GM18498 (cell line): ENCODE data around the gene WFDC5.
"Not testable (repeated sequence)": the region's sequence is repeated elsewhere in the genome, so short reads cannot be mapped to it uniquely, and the experiment has no call there.

Source experiments
- ATAC-seq: cut with Tn5 transposase; IDR thresholded peaks from one replicate; pipeline ENCODE4 v1.9.1; 2021; ENCODE audit warnings: mild to moderate bottlenecking, moderate library complexity; ENCODE audit not compliant: unreplicated experiment

WFDC5 gene, protein sequence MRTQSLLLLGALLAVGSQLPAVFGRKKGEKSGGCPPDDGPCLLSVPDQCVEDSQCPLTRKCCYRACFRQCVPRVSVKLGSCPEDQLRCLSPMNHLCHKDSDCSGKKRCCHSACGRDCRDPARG

DNA sequence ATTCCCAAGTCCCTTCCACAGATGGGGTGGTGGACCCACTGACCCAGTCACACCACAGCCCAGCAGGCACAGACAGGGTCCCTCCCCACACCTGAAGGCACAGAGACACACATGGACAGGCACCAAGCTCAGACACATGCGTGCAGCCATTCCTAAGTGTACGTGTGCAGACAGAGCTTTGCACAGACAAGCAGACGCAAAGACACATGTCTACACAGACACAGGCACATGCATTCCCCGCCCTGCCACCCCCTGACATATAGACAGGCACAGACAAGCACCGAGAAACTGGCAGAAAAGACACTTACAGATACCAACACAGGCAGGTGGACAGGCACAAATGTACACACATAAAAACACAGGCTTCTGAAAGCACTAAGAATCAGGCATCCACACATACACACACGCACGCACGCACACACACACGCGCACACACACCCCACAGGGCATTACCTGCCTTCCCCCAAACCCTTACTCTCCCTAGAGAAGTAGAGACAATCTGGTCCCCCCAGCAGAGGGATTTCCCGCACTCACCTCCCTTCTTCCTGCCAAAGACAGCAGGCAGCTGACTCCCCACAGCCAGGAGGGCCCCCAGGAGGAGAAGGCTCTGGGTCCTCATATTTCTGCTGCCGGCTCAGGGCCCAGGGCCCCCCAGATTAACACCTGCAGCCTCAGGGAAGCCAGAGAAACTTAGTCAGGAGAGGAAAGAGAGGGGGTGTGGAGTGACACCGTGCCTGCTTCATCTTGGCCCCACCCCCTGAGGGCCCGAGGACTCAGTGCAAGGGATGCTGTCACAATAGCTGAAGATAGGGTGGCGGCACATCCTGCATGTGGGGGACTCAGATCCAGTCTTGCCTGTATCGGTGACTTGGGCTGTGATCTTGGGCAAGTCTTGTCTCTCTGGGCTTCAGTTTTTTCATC is at the start of gene WFDC5:
Gene WFDC5 (minus strand): TSS at position 710 of the 921 bp plus-strand sequence. CDS start 91 bp downstream, at position 619.
- no peak for ATAC-seq

DNA sequence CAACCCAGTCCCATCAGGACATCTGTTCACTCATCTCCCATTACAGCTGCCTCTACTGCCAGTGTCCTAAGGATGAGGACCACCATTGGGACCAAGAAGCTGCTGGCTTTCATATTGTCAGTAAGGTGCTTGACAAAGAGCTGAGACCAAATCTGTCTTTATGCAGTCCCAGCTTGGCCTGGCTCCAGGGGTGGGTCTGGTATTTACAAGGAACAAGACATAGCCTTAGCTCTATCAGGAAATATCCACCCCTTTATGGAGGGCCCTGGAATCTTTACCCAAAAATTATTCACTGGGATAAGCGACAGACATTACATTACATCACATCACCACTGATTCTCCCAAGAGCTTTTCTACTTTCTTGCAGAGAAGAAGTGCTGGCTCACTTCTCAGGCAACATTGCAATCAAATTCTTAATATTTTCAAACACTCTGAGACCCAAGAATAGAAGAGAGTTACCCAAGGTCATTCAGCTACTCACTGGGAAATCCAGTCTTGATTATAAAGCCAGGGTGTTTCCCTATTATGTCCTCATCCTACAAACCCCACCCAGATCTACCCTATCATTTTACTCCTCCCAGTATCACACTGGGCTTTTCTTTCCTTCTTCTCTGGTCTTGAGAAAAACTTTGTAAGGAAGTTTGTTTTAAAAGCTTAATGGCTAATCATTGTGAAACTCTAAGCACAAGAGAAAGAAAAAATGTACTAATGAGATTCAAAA is 48.3 kb upstream of the WFDC5 start:
- ATAC-seq, result no peak

DNA sequence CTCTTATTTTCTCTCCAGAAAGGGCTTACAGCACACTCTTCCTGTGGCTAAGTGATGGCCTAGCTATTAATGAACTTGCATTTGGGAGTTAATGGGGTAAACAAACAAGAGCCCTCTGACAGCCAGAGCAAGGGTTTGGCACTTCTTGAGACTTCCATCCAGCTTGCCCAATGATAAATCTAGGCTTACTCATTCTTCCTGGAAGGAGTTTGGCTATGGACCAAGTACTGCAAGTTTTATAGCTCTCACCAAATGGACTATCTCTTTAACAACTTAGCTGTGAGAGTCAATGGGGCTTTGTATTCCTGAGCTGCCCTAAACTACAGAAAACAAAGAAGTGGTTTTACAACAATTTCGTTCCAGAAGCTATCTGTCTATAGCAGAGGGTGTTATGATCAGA is 43.0 kb upstream of the WFDC5 start:
- no peak for ATAC-seq

DNA sequence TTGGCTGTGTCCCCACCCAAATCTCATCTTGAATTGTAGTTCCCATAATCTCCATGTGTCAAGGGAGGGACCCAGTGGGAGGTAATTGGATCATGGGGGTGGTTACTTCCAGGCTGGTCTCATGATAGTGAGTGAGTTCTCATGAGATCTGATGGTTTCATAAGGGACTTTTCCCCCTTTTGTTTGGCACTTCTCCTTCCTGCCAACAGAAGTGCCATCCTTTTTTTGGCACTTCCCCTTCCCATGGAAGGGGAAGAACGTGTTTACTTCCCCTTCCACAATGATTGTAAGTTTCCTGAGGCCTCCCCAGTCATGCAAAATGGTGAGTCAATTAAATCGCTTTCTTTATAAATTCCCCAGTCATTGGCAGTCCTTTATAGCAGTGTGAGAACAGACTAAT is 41.7 kb upstream of the WFDC5 start:
- ATAC-seq, result no peak

DNA sequence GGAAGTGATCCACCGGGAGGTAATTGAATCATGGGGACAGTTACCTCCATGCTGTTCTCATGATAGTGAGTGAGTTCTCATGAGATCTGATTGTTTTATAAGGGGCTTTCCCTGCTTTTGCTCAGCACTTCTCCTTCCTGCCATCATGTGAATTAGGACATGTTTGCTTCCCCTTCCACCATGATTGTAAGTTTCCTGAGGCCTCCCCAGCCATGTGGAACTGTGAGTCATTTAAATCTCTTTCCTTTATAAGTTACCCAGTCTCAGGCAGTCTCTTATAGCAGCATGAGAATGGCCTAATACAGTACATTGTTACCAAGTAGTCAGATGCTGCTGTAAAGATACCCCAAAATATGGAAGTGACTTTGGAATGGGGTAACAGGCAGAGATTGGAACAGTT is 39.8 kb upstream of the WFDC5 start:
- not testable (repeated sequence) for ATAC-seq

DNA sequence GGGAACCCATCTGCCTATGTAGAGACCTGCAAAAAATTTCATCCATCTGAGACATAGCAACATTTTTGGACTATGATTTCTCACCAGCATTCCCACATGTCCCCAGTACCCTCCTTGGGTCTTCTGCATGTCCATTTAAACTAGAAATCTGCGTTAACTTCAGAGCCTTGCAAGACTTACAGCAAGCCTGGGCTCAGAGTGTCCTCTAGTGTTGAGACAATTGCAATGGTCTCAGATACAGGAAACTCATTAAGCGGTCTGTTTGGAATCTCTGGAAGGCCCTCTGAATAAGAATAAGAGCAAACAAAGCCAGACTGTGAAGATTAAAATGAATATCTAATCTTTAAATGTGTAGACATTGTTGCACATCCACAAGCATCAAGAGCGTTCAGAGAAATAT is 39.2 kb upstream of the WFDC5 start:
- ATAC-seq, result no peak

DNA sequence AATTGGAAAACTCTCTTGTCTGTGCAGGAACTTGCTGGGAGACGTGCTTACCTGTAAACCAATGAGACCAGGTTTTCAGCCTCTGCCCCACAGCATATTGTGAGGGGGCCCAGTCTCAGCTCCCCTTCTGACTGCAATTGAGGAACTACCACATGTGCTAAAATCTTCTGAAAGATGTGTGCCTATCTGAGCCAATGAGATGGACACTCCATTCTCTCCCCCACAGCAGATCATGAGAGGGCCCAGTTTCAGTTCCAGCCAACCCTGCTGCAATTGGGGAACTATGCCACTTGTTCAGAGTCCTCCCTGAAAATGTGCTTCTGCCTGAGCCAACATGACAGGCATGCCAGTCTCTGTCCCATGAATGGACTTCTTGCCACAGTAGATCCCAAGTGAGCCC is 38.8 kb upstream of the WFDC5 start:
- no peak for ATAC-seq

DNA sequence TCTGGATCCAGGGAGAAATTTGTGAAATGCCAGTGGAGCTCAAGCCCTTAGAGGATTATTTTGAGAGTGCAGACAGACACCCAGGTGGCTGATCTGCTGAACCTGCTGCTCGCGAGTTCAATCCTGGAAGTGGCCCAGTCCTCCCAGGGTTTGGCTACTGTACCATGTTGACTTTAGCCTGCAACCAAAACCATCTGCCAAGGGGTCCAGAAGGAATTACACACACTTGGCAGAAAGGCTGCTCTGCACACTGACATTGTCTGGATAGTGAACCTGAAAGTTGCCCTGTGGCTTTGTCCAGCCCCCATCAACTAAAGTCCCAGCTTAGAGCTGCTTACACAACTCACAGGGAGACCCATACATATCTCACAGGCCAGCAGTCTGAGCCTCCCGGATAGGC is 38.2 kb upstream of the WFDC5 start:
- ATAC-seq, result no peak

DNA sequence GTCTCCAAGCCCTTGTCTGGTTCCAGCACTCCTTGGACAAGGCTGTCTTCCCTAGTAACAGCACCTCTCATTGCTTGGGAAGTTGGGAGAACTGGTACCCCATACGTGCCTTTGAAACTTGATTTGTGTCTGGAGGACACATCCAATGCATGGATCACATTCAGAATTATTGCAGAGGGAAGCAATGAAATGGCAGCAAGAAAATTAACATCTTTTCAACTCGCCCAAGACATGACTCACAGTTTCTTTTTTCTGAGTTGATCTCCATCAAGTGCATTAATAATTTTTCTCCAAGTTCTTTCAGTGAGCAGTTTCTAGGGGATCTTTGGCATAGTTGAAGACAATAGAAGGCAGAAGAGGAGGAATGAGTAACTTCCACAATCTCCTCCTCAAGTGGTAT is 37.4 kb upstream of the WFDC5 start:
- ATAC-seq, result no peak

DNA sequence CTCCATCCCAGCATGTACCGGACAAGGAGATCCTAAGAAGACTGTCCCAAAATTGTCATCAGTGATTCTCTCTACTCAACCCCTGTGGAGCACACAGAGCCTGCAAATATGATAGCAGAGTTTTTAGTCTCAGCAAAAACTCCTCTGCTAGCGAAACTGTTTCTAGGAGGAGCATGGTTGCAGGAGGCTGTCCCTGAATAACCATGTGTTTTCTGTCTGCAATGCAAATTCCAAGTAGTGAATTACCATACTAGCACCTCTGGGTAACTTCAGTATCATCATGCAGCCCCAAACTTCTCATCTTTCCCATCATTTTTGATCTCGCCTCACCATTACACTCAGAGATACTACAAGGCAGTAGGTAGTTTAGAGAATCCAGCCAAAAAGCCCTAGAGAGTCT is 34.1 kb upstream of the WFDC5 start:
- ATAC-seq, result no peak

DNA sequence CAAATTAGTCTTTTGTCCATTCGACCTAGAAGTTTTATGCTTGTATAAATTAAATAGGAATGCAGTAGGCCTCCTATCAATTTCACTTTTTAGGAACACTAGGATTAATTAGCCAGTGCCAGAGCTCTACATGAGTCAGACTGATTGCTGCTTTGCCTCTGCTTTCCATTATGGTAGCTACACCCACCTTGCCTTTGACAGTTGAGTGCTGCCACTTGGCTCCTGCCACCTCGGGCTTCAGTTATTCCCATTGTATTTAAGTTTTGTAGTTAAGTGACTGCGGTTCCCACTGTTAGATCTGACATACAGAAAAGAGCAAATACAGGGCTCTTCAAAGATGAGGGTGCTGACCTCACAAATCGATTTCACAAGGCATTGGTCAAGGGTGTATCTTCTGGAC is 25.9 kb upstream of the WFDC5 start:
- no peak for ATAC-seq

DNA sequence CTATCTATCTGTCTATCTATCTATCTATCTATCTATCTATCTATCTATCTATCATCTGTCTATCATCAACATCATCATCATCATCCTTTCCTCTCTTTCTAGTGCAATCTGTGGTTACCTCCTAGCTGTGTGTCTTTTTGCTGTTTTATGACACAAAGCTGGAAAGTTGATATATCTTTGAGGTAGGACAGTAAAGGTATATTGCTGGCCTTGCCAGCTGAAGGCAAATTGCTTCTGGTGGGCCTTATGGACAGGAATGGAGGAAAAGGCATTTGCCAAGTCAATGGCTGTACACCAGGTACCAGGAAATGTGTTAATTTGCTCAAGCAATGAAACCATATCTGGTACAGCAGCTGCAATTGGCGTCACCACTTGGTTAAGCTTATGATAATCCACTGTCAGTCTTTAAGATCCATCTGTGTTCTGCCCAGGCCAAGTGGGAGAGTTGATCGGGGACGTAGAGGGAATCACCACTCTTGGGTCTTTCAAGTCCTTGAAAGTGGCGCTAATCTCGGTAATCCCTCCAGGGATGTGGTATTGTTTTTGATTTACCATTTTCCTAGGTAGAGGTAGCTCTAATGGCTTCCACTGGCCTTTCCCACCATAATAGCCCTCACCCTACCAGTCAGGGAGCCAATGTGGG is 24.9 kb upstream of the WFDC5 start:
- ATAC-seq, result not testable (repeated sequence)

DNA sequence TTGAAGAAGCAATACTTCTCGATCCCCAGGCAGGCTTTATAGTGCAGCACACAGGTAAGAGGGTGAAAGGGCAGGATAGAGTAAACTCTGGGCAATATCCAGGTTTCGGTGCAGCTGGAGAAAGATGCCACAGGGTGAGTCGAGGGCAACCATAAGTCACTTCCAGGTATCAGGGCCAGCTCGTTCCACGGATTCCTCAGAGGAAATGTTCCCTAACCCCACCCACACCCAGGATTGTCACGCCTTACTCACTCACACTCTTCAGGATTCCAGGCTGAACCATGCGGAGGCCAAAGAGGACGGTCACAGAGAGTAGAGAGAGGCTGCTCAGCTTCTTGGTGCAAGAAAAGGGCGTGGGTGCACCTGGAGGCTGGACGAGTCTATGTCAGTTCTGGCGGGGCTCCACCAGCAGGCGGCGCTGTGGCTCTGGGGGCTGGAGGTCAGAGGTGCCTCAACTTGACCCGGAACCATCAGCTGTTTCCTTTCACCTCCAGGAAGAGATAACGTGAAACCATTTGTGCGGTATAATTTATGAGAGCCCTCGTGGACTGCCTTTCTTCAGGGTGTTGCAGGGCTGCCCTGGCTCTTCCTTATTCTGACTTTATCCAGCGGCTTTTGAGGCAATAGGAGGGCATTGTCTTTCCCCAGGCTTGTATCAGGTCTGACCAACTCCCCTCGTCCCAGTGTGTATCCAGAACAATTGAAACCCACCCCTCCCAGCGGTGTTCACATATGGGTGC is 23.8 kb upstream of the WFDC5 start:
- no peak for ATAC-seq

DNA sequence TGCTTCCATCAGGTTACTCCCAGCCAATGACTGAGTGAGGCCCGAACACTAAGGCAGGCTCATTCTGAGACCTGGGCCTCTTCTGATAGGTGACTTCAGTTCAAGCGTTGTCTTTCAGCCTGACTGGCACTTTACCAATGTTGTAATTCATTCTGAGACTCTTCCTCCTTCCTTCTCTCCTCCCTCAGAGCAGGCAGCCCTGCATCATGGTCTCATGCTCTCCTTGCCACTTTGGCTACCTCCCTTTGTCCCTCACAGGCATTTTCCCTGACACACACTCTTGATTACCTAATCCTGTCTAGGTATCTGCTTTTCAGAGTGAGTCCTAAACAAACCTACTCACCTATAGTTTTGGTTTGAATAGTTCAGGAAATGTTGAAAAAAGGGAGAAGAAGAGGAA is 21.9 kb upstream of the WFDC5 start:
- ATAC-seq, result no peak

DNA sequence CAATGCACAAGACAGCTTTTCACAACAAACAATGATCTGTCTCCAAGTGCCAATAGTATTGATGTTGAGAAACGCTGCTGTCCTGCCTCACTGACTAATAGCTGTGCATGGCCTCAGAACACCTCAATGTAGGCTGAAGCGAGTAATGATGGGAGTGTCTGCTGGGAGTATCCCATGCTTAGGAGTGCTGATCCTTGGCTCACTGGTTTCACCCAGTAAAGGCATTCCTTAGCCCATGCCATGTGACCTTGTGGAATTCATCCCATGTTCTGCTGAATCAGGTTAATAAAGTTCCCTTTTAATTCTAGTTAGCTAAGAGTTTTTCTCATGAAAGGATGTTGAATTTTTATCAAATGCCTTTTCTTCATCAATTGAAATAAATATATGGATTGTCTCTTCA is 13.1 kb upstream of the WFDC5 start:
- ATAC-seq, result no peak

DNA sequence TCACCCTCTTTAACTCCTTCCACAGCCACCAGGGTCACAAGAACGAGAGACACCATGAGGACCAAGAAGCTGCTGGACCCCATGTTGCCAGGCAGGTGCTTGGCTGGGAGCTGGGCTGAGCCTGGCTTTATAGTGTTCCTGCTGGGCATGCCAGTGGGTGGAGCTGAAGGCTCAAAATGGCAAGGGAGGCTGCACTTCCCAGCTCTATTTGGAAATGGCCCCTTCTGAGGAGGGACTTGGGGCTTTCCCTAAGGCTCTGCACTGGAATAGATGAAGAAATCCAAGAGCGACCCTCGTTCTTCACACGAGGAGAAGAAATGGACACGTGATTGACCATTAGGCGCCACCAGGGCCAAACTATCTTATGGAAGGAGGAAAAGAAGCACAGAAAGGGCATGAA is 9.4 kb upstream of the WFDC5 start, which contains the start of gene WFDC12:
Gene WFDC12 (minus strand): TSS at position 101 of the 400 bp plus-strand sequence. CDS start 18 bp downstream, at position 83.
- no peak for ATAC-seq

DNA sequence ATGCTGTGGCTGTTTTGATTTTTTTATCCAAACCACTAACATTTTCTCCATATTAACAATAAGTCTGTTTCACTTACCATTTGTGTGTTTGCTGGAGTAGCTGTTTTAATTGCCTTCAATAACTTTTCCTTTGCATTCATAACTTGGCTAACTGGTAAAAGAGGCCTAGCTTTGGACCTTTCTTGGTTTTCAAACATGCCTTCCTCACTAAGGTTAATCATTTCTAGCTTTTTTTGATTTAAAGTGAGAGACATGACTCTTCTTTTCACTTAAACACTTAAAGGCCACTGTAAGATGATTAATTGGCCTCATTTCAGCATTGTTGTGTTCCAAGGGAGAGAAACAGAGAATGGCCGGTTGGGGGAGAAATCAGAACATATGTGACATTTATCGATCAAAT is 6.4 kb upstream of the WFDC5 start:
- no peak for ATAC-seq

DNA sequence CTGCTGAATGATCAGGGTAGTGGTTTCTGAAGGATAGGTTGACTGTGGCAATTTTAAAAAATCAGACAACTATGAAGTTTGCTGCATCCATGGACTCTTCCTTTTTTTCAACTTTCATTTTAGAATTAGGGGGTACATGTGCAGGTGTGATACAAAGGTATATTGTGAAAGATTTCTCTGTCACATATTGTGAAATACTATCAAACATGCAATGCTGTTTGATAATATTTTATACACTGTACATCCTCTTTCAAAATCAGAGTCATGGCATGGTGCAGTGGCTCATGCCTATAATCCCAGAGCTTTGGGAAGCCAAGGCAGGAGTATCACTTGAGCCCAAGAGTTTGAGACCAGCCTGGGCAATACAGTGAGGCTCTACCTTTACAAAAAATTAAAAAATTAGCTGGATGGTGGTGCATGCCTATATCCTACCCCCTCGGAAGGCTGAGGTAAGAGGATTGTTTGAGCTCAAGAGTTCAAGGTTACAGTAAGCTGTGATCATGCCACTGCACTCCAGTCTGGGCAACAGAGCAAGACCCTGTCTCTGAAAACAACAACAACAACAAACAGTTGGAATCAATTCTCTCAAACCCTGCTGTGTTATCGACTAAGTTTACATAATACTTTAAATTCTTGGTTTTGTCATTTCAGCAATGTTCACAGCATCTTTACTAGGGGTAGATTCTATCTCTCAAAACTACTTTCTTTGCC is 4.7 kb upstream of the WFDC5 start:
- ATAC-seq, result no peak

DNA sequence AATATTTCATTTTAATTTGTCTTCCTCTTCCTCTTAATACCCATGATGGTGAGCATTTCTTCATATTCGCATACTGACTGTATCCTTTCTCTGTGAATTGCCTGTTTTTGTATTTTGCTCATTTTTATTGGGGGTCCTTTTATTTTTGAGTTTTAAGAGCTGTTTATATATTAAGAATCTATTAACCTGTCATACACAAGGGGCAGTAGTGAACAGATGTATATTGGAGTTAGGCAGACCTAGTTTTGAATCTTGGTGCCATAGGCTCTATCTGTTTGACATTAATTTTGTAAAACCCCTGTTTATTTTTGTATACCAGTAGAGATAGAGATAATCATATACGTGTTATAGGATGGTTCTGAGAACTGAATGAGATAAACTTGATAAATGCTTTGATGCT is 3.1 kb upstream of the WFDC5 start:
- ATAC-seq, result no peak

DNA sequence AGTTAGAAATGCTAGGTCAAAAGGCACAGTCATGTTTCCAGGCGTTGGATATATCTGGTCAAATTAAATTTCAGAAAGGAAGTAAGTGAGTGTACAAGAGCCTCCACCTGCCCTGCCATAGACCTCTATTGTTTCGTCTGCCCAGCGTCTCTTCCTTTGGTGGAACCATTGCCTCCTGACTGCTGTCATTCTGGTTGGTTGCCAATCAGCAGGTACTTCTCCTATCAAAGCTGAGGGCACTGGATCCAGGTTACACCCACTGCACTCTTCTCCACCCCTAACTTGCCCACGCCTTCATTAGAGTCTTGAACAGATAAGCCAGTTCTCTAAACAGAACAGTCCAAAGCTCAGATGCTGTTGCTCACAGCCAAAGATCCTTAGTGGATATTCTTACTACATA is 2.6 kb upstream of the WFDC5 start:
- no peak for ATAC-seq
